ENCODE data around the gene BMF.
A peak's percentile ranks its signal among the peaks of the same experiment; 100 is the strongest.
"Not testable (repeated sequence)": the region's sequence is repeated elsewhere in the genome, so short reads cannot be mapped to it uniquely, and the experiment has no call there.

BMF gene
- 32.4 to 99.3 reads per million in 2 experiments for total RNA-seq

DNA sequence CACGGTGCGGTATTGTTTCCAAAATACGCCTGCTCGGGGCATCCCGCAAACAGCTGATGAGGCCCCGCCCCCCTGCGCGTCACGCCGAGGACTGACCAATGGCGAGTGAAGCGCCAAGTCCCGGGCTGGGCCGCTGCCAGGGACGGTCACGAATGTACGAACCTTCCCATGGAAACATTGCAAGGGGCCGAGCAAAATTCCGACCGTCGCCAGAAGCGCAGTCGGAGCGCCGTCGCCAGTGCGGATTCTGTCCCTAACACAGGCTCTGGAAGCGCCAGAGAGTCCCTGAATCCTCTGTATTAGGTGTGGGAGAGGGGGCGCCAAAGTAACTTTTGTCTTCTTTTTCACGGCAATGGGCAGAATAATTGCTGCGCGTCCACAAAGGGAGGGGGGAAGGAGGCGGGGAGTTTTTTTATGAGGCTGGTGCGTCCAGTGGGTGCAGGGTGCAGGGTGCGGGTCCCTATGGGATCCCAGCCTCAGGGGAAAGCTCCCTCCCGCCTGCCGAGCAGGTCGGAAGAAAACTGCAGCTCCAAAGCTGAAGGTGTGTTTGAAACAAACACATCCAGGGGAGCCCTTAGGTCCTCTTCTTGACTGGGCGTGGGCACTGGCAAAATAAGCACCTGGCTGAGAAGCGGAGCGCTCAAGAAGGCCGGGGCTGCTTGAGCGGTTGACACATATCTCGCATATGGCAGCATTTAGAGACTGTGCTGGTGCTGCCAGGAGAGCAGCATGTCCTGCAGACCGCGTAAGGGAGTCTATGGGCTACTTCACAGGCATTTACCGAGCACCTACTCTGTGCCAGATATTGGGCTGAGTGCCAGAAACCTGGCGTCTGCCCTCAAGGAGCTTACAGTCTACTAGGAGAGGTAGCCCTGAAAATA is at the start of gene BMF:
BMF (minus strand) TSS at position 25 of the 881 bp plus-strand sequence. CDS start 2,793 bp downstream, outside the sequence.
- DNase-seq (ENCODE audit: low read depth): peak; percentile 92

DNA sequence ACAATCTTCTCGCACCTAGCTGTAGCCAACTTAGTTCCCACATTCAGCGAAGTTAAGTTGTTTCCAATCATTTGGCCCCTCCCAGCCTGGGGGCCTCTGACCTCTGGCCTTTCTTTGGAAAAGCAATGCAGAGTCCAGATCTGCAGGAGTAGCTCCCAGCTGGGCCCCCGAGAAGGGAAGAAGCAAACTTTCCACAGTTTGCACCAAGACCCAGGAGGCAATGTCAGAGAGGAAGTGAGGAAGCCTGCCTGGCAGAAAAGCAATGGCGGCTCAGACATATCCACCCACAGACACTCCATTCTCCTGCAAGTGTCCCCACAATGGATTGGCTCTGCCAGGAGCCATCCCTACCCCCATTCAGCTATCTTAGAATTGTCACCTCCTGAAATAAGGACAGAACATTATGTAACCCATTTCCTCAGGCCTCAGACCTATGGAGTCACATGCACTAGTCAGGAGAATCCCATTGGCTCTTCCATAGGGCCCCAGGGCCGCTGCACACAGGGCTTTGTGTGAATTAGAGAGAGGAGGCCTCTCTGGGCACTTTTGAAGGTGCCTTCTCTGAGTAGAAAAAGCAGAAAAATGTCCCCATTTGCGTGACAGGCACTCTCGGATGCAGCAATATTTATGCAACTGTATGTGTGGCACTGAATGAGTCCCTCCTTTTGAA is 49.2 kb upstream of the BMF start:
- DNase-seq (ENCODE audit: low read depth): no peak

DNA sequence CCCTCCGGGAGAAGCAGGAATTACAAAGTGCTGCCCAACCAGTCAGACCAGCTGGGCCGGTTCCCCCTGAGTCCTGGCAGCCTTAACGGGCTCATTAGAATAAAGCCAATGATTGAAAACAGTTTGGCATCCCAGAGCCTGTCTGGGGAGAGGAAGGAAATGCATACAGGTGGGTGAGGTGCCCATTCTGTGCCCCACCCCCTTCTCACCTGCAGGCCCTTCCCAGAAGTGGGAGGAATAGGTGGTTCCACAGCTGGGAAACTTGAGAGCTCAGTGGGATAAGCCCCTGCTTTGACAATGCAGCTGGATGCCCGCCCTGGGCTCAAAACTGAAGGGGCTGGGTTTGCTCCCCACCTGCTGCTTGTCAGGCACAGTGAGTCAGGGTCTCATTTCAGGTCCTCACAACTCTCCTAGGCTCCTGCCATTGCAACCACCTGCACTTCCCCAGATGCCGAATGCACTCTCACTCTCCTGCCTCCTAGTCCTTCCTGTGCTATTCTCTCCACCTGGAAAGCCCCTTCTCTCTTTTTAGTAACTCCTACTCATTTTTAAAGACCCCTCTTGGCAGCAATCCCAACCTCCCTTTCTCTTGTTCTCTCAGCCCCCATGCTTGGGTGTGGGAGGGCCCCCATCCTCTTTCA is 46.7 kb upstream of the BMF start:
- DNase-seq (ENCODE audit: low read depth): no peak

GRCh38 chr15:40154821-40155220 is 46.1 kb upstream of the BMF start:
- DNase-seq (ENCODE audit: low read depth): not testable (repeated sequence)

DNA sequence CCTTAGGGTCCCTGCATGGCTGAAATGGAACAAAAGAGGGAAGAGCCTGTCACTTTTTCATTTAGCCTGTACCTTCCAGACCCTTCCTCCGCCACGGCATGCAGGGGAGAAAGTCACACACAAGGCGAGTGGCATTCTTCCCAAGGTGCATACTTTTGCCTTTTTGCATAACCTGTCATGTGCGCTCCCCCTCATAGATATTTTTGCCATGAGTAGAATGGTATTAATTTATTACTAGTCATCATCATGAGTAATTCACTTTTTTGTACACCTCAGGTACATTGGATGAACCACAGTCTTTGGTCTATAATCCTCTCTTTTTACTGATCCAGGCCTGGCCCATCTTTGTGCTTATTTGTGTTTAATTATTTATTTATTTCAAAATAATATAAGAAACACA is 43.3 kb upstream of the BMF start:
- DNase-seq (ENCODE audit: low read depth): no peak

DNA sequence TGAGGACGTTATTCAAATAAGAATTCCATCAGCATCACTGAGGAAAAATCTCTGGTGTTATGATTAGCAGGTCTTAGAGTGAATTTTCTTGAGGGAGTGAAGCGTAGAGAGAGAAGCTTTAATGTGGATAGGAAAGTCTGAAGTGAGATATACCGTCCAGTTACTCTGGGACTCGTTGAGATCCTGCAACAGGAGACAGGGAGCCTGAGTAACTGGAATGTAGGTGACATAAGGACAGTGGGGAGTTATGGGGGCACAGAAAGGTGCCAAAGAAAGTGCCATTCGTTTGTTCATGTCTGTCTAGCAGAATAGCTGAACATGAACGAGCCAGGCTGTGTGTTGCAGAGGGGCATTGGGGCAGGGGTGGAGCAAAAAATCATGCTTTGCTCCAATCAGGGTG is 42.8 kb upstream of the BMF start:
- DNase-seq (ENCODE audit: low read depth): no peak

- no peak for DNase-seq (ENCODE audit: low read depth)
Observed at GRCh38 chr15:40150163-40150925, 41.7 kb upstream of the BMF start.

GRCh38 chr15:40149339-40149738 is 40.7 kb upstream of the BMF start:
- DNase-seq (ENCODE audit: low read depth): no peak

- no peak for DNase-seq (ENCODE audit: low read depth)
Observed at GRCh38 chr15:40146037-40146436, 37.4 kb upstream of the BMF start.

GRCh38 chr15:40142428-40142827 is 33.7 kb upstream of the BMF start:
- DNase-seq (ENCODE audit: low read depth): no peak

DNA sequence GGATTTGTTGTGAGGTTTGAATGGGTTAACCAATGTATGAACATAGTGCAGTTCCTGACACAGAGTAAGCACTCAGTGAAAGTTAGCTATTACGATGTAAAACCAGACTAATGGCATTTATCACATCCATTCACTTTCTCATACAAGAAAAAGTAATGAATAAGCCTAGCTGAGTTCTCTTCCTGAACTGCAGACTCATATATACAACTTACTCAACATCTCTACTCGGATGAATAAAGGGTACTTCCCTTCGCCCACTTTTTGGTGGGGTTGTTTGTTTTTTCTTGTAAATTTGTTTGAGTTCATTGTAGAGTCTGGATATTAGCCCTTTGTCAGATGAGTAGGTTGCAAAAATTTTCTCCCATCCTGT is 29.5 kb upstream of the BMF start:
- not testable (repeated sequence) for DNase-seq (ENCODE audit: low read depth)

DNA sequence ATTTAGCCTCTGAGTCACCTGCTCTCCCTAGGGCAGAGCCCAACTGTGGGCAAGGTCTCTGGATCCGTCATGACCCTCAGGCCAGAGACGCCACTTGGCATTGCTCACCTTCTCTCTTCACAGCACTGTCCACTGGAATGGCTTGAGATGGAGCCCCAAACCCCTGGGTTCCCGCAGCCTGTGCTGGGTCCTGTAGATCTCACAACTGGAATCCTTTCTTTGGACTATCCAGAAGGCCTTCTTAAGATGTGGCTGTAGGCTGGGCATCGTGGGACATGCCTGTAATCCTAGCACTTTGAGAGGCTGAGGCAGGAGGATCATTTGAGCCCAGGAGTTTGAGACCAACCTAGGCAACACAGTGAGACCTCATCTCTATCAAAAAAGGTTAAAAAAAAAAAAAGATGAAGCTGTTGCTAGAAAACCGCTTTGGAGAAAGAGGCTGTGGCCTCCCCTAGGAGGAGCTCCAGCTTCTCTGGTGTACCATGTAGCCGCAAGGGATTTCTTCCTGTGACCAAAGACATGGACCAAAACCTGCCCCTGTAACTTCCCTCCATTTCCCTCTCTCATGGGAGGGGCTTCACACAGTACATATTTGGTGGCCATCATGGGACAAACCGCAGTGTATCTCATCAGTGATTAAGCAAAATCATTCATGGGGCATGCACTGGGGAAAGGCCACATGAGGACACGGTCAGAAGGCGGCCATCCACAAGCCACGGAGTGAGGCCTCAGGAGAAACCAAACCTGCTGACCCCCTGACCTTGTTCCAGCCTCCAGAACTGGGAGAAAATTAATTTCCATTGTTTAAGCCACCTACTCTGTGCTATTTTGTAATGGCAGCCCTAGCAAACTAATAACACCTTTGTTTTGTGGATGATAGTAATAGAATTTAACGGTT is 28.9 kb upstream of the BMF start:
- no peak for DNase-seq (ENCODE audit: low read depth)

- no peak for DNase-seq (ENCODE audit: low read depth)
Observed at GRCh38 chr15:40136470-40137302, 28.0 kb upstream of the BMF start.

DNA sequence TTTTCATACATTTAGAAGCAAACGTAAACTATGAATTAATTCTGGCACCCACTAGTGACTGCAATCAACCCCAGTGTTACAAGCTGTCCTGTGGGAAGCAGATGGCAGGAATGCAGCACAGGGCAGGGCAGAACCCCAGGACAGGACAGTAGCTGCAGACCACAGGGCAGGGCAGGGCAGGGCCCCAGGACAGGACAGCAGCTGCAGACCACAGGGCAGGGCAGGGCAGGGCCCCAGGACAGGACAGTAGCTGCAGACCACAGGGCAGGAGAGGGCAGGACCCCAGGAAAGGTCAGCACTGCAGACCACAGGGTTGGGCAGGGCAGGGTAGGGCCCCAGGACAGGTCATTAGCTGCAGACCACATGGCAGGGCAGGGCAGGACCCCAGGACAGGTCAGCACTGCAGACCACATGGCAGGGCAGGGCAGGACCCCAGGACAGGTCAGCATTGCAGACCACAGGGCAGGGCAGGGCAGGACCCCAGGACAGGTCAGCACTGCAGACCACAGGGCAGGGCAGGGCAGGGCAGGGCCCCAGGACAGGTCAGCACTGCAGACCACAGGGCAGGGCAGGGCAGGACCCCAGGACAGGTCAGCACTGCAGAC is 27.3 kb upstream of the BMF start:
- DNase-seq (ENCODE audit: low read depth): not testable (repeated sequence)

DNA sequence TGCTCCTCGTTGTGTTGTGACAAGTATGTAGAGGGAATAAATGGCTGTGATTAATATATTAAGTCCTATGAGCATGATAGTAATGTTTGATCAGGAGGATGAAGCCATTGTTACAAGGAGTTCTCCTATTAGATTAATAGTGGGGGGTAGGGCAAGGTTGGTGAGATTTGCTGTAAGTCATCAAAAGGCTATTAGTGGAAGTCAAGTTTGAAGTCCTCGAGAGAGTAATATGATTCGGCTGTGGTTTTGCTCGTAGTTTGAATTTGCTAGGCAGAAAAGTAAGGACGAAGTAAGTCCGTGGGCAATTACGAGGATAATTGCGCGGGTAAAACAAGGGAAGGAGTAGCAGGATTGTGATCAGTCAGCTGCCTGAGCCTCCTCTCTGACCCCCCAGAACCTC is 26.2 kb upstream of the BMF start:
- DNase-seq (ENCODE audit: low read depth): no peak

- no peak for DNase-seq (ENCODE audit: low read depth)
Observed at GRCh38 chr15:40133544-40133943, 24.9 kb upstream of the BMF start.

GRCh38 chr15:40130799-40131502 is 22.3 kb upstream of the BMF start:
- DNase-seq (ENCODE audit: low read depth): no peak

DNA sequence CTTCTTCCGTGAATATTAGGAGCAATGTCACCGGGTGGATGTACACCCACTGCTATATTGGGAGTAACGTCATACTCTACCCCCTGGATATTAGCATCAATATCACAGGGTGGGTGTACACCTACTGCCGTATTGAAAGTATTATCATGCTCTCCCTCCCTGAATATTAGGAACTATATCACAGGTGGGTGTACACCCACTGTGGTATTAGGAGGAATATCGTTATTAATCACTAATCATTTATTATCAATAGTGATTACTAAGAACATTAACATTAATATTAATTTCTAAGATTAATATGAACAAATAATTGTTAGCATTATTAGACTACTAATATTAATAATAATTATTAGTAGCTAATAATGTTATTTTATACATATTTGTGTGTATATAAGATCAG is 21.4 kb upstream of the BMF start:
- no peak for DNase-seq (ENCODE audit: low read depth)
